Kidney epithelial cell (primary cell): ENCODE measurements around the gene POLR2A. TPM values are rescaled to one million over a fixed set of nuclear protein-coding genes. Genes with fewer than 3 reads are reported as not detected.

Experiments used
- DNase-seq: peaks from one replicate; pipeline ENCODE4 v3.0.0-alpha.2; 2010; ENCODE audit warnings: low read depth
- H3K27me3 ChIP-seq: 2 replicates; pipeline ENCODE4 v1.6.0; 2011; ENCODE audit warnings: low read length; ENCODE audit not compliant: control insufficient read depth, insufficient read depth
- H3K36me3 ChIP-seq: 2 replicates; pipeline ENCODE4 v1.5.1; 2011; ENCODE audit warnings: low read length; ENCODE audit not compliant: control insufficient read depth, insufficient read depth
- H3K4me3 ChIP-seq: 2 replicates; pipeline ENCODE4 v1.5.1; 2011; ENCODE audit warnings: low read depth, mild to moderate bottlenecking, control low read depth, low read length
- CTCF ChIP-seq: IDR thresholded peaks from 2 replicates; pipeline ENCODE4 v1.5.1; 2011; ENCODE audit warnings: mild to moderate bottlenecking, moderate library complexity, low read length, control low read depth, inconsistent platforms; ENCODE audit not compliant: insufficient read depth, poor library complexity, severe bottlenecking
- total RNA-seq: library from RNA; depleted of rRNA; stranded (reverse); fragments of >200 nt; gene quantifications from 2 replicates; pipeline ENCODE4 v1.2.3, GENCODE V29; 2015

Gene POLR2A
- total RNA-seq, 1 donor from 2014 or later = 56.9 TPM

GRCh38 chr17:7538891-7539545, 54.9 kb downstream of the POLR2A start:
- H3K27me3 ChIP-seq = no peaks in the 10 kb centered on the region
- no peak for TF ChIP-seq CTCF
- H3K4me3 ChIP-seq = no peak overlapping the region
- DNase-seq = no peak
- H3K36me3 ChIP-seq = no peaks in the 10 kb centered on the region

- DNase-seq = no peak
- no peak overlapping the region for H3K4me3 ChIP-seq
- H3K27me3 ChIP-seq = no peaks in the 10 kb centered on the region
- no peak for TF ChIP-seq CTCF
- no peaks in the 10 kb centered on the region for H3K36me3 ChIP-seq
Measured at GRCh38 chr17:7541074-7541621, 57.0 kb downstream of the POLR2A start.

- Histone ChIP-seq H3K4me3 (no peak overlapping the region), H3K36me3 (no peaks in the 10 kb centered on the region), H3K27me3 (no peaks in the 10 kb centered on the region)
- no peak for TF ChIP-seq CTCF
- DNase-seq = no peak
Measured at GRCh38 chr17:7544911-7545310, 60.7 kb downstream of the POLR2A start.

- Histone ChIP-seq H3K27me3 (no peaks in the 10 kb centered on the region), H3K36me3 (no peaks in the 10 kb centered on the region), H3K4me3 (peak within 1 kb of the TSS; percentile 54)
- DNase-seq = no peak
- TF ChIP-seq CTCF = no peak
Measured at GRCh38 chr17:7548585-7549400, 64.6 kb downstream of the POLR2A start, which contains the start of gene TNFSF12. Gene TNFSF12 (plus strand): TSS chr17:7549058. CDS start chr17:7549154, 96 bp downstream.

Other genes starting within 250 kb of the POLR2A start
- gene DVL2, start 249.8 kb upstream of the POLR2A start, total RNA-seq = 57.1 and 69.8 TPM in 2 replicates
- 41.3 and 53.3 TPM in 2 replicates for gene PHF23, start 244.9 kb upstream of the POLR2A start, total RNA-seq
- gene GABARAP, start 241.9 kb upstream of the POLR2A start, total RNA-seq = 277 and 595 TPM in 2 replicates
- 96.0 and 97.1 TPM in 2 replicates for gene CTDNEP1, start 232.6 kb upstream of the POLR2A start, total RNA-seq
- gene ELP5, start 232.2 kb upstream of the POLR2A start, total RNA-seq = 20.8 and 29.0 TPM in 2 replicates
- gene CLDN7, start 221.9 kb upstream of the POLR2A start, total RNA-seq = 248 and 250 TPM in 2 replicates
- gene SLC2A4, start 202.6 kb upstream of the POLR2A start, total RNA-seq = 0.38 and 1.1 TPM in 2 replicates
- gene YBX2, start 189.7 kb upstream of the POLR2A start, total RNA-seq = 0.08 and 0.48 TPM in 2 replicates
- 460 and 490 TPM in 2 replicates for gene EIF5A, start 176.7 kb upstream of the POLR2A start, total RNA-seq
- gene GPS2, start 169.0 kb upstream of the POLR2A start, total RNA-seq = 73.5 and 76.0 TPM in 2 replicates
- 16.3 and 29.9 TPM in 2 replicates for gene NEURL4, start 155.0 kb upstream of the POLR2A start, total RNA-seq
- gene ACAP1, start 147.8 kb upstream of the POLR2A start, total RNA-seq = 0.14 and 3.6 TPM in 2 replicates
- gene KCTD11, start 132.2 kb upstream of the POLR2A start, total RNA-seq = 14.9 and 15.5 TPM in 2 replicates
- not detected in 2 replicates for gene TMEM95, start 129.2 kb upstream of the POLR2A start, total RNA-seq
- gene TNK1, start 103.3 kb upstream of the POLR2A start, total RNA-seq = 4.0 and 13.3 TPM in 2 replicates
- gene PLSCR3, start 89.8 kb upstream of the POLR2A start, total RNA-seq = 61.8 and 74.7 TPM in 2 replicates
- gene TMEM256, start 80.3 kb upstream of the POLR2A start, total RNA-seq = 66.9 and 77.1 TPM in 2 replicates
- 8.3 and 8.4 TPM in 2 replicates for gene NLGN2, start 76.5 kb upstream of the POLR2A start, total RNA-seq
- gene SPEM1, start 64.0 kb upstream of the POLR2A start, total RNA-seq = not detected in 2 replicates
- not detected in 2 replicates for gene SPEM2, start 58.8 kb upstream of the POLR2A start, total RNA-seq
- gene SPEM3, start 55.5 kb upstream of the POLR2A start, total RNA-seq = not detected in 2 replicates
- 31.7 and 34.9 TPM in 2 replicates for gene TMEM102, start 48.9 kb upstream of the POLR2A start, total RNA-seq
- 1.5 and 1.8 TPM in 2 replicates for gene FGF11, start 44.9 kb upstream of the POLR2A start, total RNA-seq
- 19.0 and 21.6 TPM in 2 replicates for gene CHRNB1, start 39.3 kb upstream of the POLR2A start, total RNA-seq
- gene ZBTB4, start 4.7 kb upstream of the POLR2A start, total RNA-seq = 26.3 and 28.3 TPM in 2 replicates
- not detected in 2 replicates for gene SLC35G6, start 2.9 kb upstream of the POLR2A start, total RNA-seq
- 9.0 and 9.4 TPM in 2 replicates for gene TNFSF12, start 64.7 kb downstream of the POLR2A start, total RNA-seq
- 13.5 and 14.3 TPM in 2 replicates for gene TNFSF13, start 74.4 kb downstream of the POLR2A start, total RNA-seq
- gene SENP3, start 77.6 kb downstream of the POLR2A start, total RNA-seq = 107 and 109 TPM in 2 replicates
- gene CD68, start 95.3 kb downstream of the POLR2A start, total RNA-seq = 7.4 and 8.7 TPM in 2 replicates
- 161 and 187 TPM in 2 replicates for gene MPDU1, start 99.5 kb downstream of the POLR2A start, total RNA-seq
- gene SOX15, start 105.7 kb downstream of the POLR2A start, total RNA-seq = 1.8 and 3.4 TPM in 2 replicates
- gene FXR2, start 130.5 kb downstream of the POLR2A start, total RNA-seq = 43.0 and 45.7 TPM in 2 replicates
- gene SAT2, start 143.5 kb downstream of the POLR2A start, total RNA-seq = 61.6 and 76.0 TPM in 2 replicates
- gene SHBG, start 145.8 kb downstream of the POLR2A start, total RNA-seq = 0.79 TPM in 1 of 2 replicates, not detected in the other
- gene ATP1B2, start 166.6 kb downstream of the POLR2A start, total RNA-seq = not detected in 2 replicates
- 154 and 168 TPM in 2 replicates for gene TP53, start 203.1 kb downstream of the POLR2A start, total RNA-seq
- gene WRAP53, start 204.1 kb downstream of the POLR2A start, total RNA-seq = 13.3 and 14.9 TPM in 2 replicates
- 4.7 and 5.5 TPM in 2 replicates for gene EFNB3, start 220.8 kb downstream of the POLR2A start, total RNA-seq
- gene DNAH2, start 233.4 kb downstream of the POLR2A start, total RNA-seq = 0.04 TPM in 1 of 2 replicates, not detected in the other